ENCODE measurements around the gene CDH13.

- TF ChIP-seq EP300 (IDR thresholded peaks at IDR 0.05) (no peak), CTCF (IDR thresholded peaks at IDR 0.05) (no peak), POLR2A (IDR thresholded peaks at IDR 0.05) (no peak)
These were observed 847.3 kb downstream of the CDH13 start for GRCh38 chr16:83473926-83474650.
